K562 (cell line): ENCODE measurements around the gene PNMA8C. TPM values are rescaled to one million over a fixed set of nuclear protein-coding genes. Genes with fewer than 3 reads are reported as not detected.
A peak's percentile ranks its signal among the peaks of the same experiment; 100 is the strongest.

Experiments used
- ARID3B ChIP-seq: fragments of 250-450 bp; sonication (Bioruptor Pico); IDR thresholded peaks from 2 replicates; pipeline ENCODE4 v1.4.0; 2020; ENCODE audit warnings: borderline replicate concordance
- C11orf30 ChIP-seq: fragments of 450-650 bp; IDR thresholded peaks from 2 replicates; pipeline ENCODE4 v1.6.1; 2016; ENCODE audit warnings: low read depth, mild to moderate bottlenecking
- CEBPG ChIP-seq, 3 experiments: fragments of 200-800 bp in 1 of 3; sonication (Bioruptor generic) in 1 of 3; sonication (generic) in 1 of 3; formaldehyde crosslinking in 1 of 3; IDR thresholded peaks in 2 of 3; conservative IDR thresholded peaks in 1 of 3; 2 replicates each; pipeline versions ENCODE4 v1.6.1 to v1.8.0; 2016 to 2022; ENCODE audit warnings: missing compliant biosample characterization in 2 of 3, missing genetic modification characterization in 2 of 3, mild to moderate bottlenecking in 1 of 3, missing genetic modification reagents in 1 of 3
- E4F1 ChIP-seq: fragments of 250-450 bp; sonication (Bioruptor Pico); IDR thresholded peaks from 2 replicates; pipeline ENCODE4 v1.5.0; 2021; ENCODE audit warnings: mild to moderate bottlenecking, borderline replicate concordance
- EHMT2 ChIP-seq: fragments of 450-650 bp; IDR thresholded peaks from 2 replicates; pipeline ENCODE4 v1.6.1; 2018; ENCODE audit warnings: antibody characterized with exemption
- ETV6 ChIP-seq, 3 experiments: fragments of 150-350 bp in 1 of 3; sonication (generic) in 1 of 3; formaldehyde crosslinking in 1 of 3; IDR thresholded peaks; 2 replicates each; pipeline versions ENCODE4 v1.6.1 to v1.8.0; 2014 to 2022; ENCODE audit warnings: borderline replicate concordance in 2 of 3, low read depth in 2 of 3, antibody characterized with exemption in 1 of 3, low read length in 1 of 3, mild to moderate bottlenecking in 1 of 3, missing genetic modification reagents in 1 of 3
- EWSR1 ChIP-seq: fragments of 450-650 bp; IDR thresholded peaks from 2 replicates; pipeline ENCODE4 v1.6.1; 2018; ENCODE audit warnings: borderline replicate concordance, mild to moderate bottlenecking, low read depth, moderate library complexity; ENCODE audit not compliant: partially characterized antibody
- LARP7 ChIP-seq: fragments of 450-650 bp; IDR thresholded peaks from 2 replicates; pipeline ENCODE4 v1.6.1; 2016
- MYC ChIP-seq, 2 experiments: fragments of 250-450 bp in 1 of 2; sonication (Bioruptor Pico) in 1 of 2; IDR thresholded peaks; 2 replicates each; pipeline versions ENCODE4 v1.5.1 to v1.6.1; 2012 to 2021; ENCODE audit warnings: low read depth in 2 of 2, borderline replicate concordance in 1 of 2, improper control_type of control experiment in 1 of 2, low read length in 1 of 2, mild to moderate bottlenecking in 1 of 2, moderate library complexity in 1 of 2
- NFXL1 ChIP-seq: fragments of 450-650 bp; formaldehyde crosslinking; IDR thresholded peaks from 2 replicates; pipeline ENCODE4 v1.4.0; 2021; ENCODE audit warnings: mild to moderate bottlenecking
- OTX1 ChIP-seq: fragments of 450-650 bp; formaldehyde crosslinking; IDR thresholded peaks from 2 replicates; pipeline ENCODE4 v1.4.0; 2022; ENCODE audit warnings: mild to moderate bottlenecking
- PHTF2 ChIP-seq: fragments of 250-450 bp; sonication (Bioruptor Pico); IDR thresholded peaks from 2 replicates; pipeline ENCODE4 v1.5.0; 2021; ENCODE audit warnings: mild to moderate bottlenecking
- RBM39 ChIP-seq: fragments of 200-400 bp; formaldehyde crosslinking; optimal IDR thresholded peaks from 2 replicates; pipeline ENCODE3; 2018; ENCODE audit warnings: low read depth, low read length
- SAP30 ChIP-seq: fragments of 200-600 bp; sonication (generic); IDR thresholded peaks from 2 replicates; pipeline ENCODE4 v1.6.1; 2012; ENCODE audit warnings: borderline replicate concordance, low read depth, mild to moderate bottlenecking, moderate library complexity, low read length, control low read depth, inconsistent platforms; ENCODE audit not compliant: insufficient read depth, poor library complexity, severe bottlenecking
- THAP7 ChIP-seq: fragments of 250-450 bp; sonication (Bioruptor Pico); IDR thresholded peaks from 2 replicates; pipeline ENCODE4 v1.5.0; 2021
- YBX1 ChIP-seq: fragments of 450-650 bp; IDR thresholded peaks from 2 replicates; pipeline ENCODE4 v1.7.1; 2016; ENCODE audit warnings: mild to moderate bottlenecking
- ZNF24 ChIP-seq: fragments of 450-650 bp; IDR thresholded peaks from 2 replicates; pipeline ENCODE4 v1.6.1; 2016
- ZNF668 ChIP-seq: fragments of 250-450 bp; sonication (Bioruptor Pico); IDR thresholded peaks from 2 replicates; pipeline ENCODE4 v1.8.0; 2022; ENCODE audit warnings: mild to moderate bottlenecking, inconsistent platforms
- ZSCAN32 ChIP-seq: fragments of 450-650 bp; formaldehyde crosslinking; IDR thresholded peaks from 2 replicates; pipeline ENCODE4 v1.4.0; 2020; ENCODE audit warnings: mild to moderate bottlenecking, moderate library complexity
- polyA plus RNA-seq, 8 experiments: library from polyadenylated mRNA; depleted of rRNA in 4 of 8; stranded (reverse) in 5 of 8; unstranded in 3 of 8; fragments of >200 nt; fragmentation: Nextera tagmentation in 2 of 8; fragmentation: Illumina TruSeq in 1 of 8; extraction: Ambion mirVana in 2 of 8; extraction: Trizol in 1 of 8; gene quantifications; 2 replicates each; pipeline versions ENCODE4 v1.2.1 to v1.2.3, GENCODE V29; 2011 to 2014; ENCODE audit warnings: inconsistent platforms in 1 of 8, missing spikeins in 1 of 8
- total RNA-seq, 7 experiments: library from RNA; depleted of rRNA in 6 of 7; stranded (reverse); fragments of >200 nt in 6 of 7; fragmentation: Illumina TruSeq in 2 of 7; extraction: Trizol in 2 of 7; gene quantifications; 2 replicates each; pipeline versions ENCODE4 v1.2.1 to v1.2.3, GENCODE V29; 2011 to 2021; ENCODE audit warnings: low replicate concordance in 1 of 7

PNMA8C gene
- total and polyA plus RNA-seq, 9 of the 15 experiments (the other 6 are each of a cell fraction or from before 2014, with no cell fraction given) = 0.04 to 0.05 (median 0.05) TPM; not detected in 6

- TF ChIP-seq E4F1 (CRISPR knock-in tag) (no peak), THAP7 (CRISPR knock-in tag) (no peak), ZNF24 (no peak), ZNF668 (CRISPR knock-in tag) (no peak), ARID3B (CRISPR knock-in tag) (no peak), MYC (IDR thresholded peaks at IDR 0.05; ENCODE audit: low read depth, low read length) (peak; percentile 88), MYC (CRISPR knock-in tag; IDR thresholded peaks at IDR 0.05; ENCODE audit: borderline replicate concordance, low read depth) (peak; percentile 35; the same call in 1 of the 2 replicates), EHMT2 (no peak), OTX1 (0 out of 2 replicates have a peak, but pooled peaks have one; percentile 38), EWSR1 (no peak), C11orf30 (no peak), SAP30 (no peak), RBM39 (no peak), NFXL1 (CRISPR knock-in tag) (no peak), LARP7 (no peak), CEBPG (CRISPR knock-in tag; IDR thresholded peaks at IDR 0.05) (no peak), CEBPG (tag; conservative IDR thresholded peaks at IDR 0.05 in 1 of 2, IDR thresholded peaks at IDR 0.05 in 1 of 2) (no peak), PHTF2 (no peak), ETV6 (IDR thresholded peaks at IDR 0.05; ENCODE audit: borderline replicate concordance in 1 of 2, low read depth in 2 of 2, low read length in 1 of 2) (no peak), ETV6 (CRISPR knock-in tag; IDR thresholded peaks at IDR 0.05; ENCODE audit: borderline replicate concordance) (no peak), ZSCAN32 (no peak), YBX1 (no peak)
Observed at GRCh38 chr19:46413262-46414031, 15.3 kb downstream of the PNMA8C start, which contains the start of gene CCDC8 (continued).
